Upper lobe of left lung (tissue), 6 donors: ENCODE results near the gene POFUT2. TPM values are rescaled to one million over a fixed set of nuclear protein-coding genes. Genes with fewer than 3 reads are reported as not detected.

ENCODE experiments used
- ATAC-seq, 2 donors: fragments of 200-7000 bp; cut with Tn5 transposase; one replicate each; pipeline ENCODE4 v1.9.1; 2022; ENCODE audit warnings: mild to moderate bottlenecking in 2 of 2, moderate library complexity in 2 of 2; ENCODE audit not compliant: low FRiP score in 2 of 2
- DNase-seq, 2 donors: peaks; one replicate each; pipeline ENCODE4 v3.0.0-alpha.2; 2019 to 2020
- H3K27ac ChIP-seq, 4 donors: fragments of 200-600 bp; sonication (generic); one replicate each; pipeline ENCODE4 v1.5.1; 2016 to 2019
- H3K27me3 ChIP-seq, 4 donors: fragments of 200-600 bp; sonication (generic); one replicate each; pipeline ENCODE4 v1.5.1; 2017 to 2019
- H3K36me3 ChIP-seq, 4 donors: fragments of 200-600 bp; sonication (generic); one replicate each; pipeline ENCODE4 v1.5.1; 2016 to 2019
- H3K4me1 ChIP-seq, 4 donors: fragments of 200-600 bp; sonication (generic); one replicate each; pipeline ENCODE4 v1.5.1; 2018 to 2019
- H3K4me3 ChIP-seq, 4 donors: fragments of 200-600 bp; sonication (generic); one replicate each; pipeline ENCODE4 v1.5.1; 2017 to 2019; ENCODE audit warnings: mild to moderate bottlenecking in 2 of 4, moderate library complexity in 1 of 4
- H3K9me3 ChIP-seq, 4 donors: fragments of 200-600 bp; sonication (generic); one replicate each; pipeline ENCODE4 v1.5.1; 2018 to 2019
- EP300 ChIP-seq, 4 donors: sonication (generic); formaldehyde crosslinking; IDR thresholded peaks; one replicate each; pipeline ENCODE4 v1.5.1; 2017; ENCODE audit warnings: antibody characterized with exemption in 4 of 4, control low read depth in 2 of 4
- POLR2A ChIP-seq, 4 donors: fragments of 450-650 bp; IDR thresholded peaks; one replicate each; pipeline ENCODE4 v1.5.1; 2016 to 2017; ENCODE audit warnings: antibody characterized with exemption in 4 of 4, mild to moderate bottlenecking in 2 of 4
- POLR2AphosphoS5 ChIP-seq, 2 donors: sonication (generic); formaldehyde crosslinking; IDR thresholded peaks; one replicate each; pipeline ENCODE4 v1.5.1; 2017; ENCODE audit warnings: antibody characterized with exemption in 2 of 2
- WGBS, 2 donors: methylation state at CpG; one replicate each; pipeline ENCODE4 v1.1.5; 2017 to 2018; 5-methylcytosine and 5-hydroxymethylcytosine counted together
- total RNA-seq, 6 donors: library from RNA; depleted of rRNA in 4 of 6; stranded (reverse); fragments of >200 nt in 4 of 6; gene quantifications; one replicate each; pipeline versions ENCODE4 v1.1.0 to v1.2.1, GENCODE V29; 2016 to 2021
- TF ChIP-seq, protein P1 (sequence below), 6 experiments: fragments of 450-650 bp in 4 of 6; fragments of 200-600 bp in 2 of 6; sonication (generic) in 2 of 6; IDR thresholded peaks; one replicate each; pipeline ENCODE4 v1.5.1; 2016 to 2019; ENCODE audit warnings: antibody characterized with exemption in 6 of 6
- donor health status: DM: no; HTN: no; CAD: no; lungs with moderate emphysema.
- donor health status: DM: no; HTN: yes; CAD: no; lungs with severe emphysema.

POFUT2 gene
- total RNA-seq, 6 donors from 2014 or later, result 19.9 to 89.1 (median 32.5) TPM

DNA sequence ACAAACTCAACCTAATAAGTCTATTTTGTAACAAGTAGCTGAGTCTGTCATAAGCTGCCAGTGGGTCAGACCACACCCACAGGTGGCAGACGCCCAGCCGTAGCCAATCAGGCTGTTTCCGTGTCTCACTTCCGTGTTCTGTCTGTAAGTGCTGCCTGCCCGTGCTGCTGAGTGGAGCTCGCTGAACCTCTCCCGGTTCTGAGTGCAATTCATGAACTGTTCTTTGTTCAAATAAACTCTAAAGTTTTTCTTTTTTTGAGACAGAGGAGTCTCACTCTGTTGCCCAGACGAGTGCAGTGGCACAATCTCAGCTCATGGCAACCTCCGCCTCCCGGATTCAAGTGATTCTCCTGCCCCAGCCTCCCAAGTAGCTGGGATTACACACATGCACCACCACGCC is 25.1 kb downstream of the POFUT2 start:
- TF ChIP-seq POLR2AphosphoS5 (IDR thresholded peaks at IDR 0.05) (no peak), POLR2A (IDR thresholded peaks at IDR 0.05) (no peak), EP300 (IDR thresholded peaks at IDR 0.05) (no peak)
- TF ChIP-seq, protein P1, sequence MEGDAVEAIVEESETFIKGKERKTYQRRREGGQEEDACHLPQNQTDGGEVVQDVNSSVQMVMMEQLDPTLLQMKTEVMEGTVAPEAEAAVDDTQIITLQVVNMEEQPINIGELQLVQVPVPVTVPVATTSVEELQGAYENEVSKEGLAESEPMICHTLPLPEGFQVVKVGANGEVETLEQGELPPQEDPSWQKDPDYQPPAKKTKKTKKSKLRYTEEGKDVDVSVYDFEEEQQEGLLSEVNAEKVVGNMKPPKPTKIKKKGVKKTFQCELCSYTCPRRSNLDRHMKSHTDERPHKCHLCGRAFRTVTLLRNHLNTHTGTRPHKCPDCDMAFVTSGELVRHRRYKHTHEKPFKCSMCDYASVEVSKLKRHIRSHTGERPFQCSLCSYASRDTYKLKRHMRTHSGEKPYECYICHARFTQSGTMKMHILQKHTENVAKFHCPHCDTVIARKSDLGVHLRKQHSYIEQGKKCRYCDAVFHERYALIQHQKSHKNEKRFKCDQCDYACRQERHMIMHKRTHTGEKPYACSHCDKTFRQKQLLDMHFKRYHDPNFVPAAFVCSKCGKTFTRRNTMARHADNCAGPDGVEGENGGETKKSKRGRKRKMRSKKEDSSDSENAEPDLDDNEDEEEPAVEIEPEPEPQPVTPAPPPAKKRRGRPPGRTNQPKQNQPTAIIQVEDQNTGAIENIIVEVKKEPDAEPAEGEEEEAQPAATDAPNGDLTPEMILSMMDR (IDR thresholded peaks at IDR 0.05), result no peak
- ATAC-seq (no peak), DNase-seq (peak in 1 of 2 donors; percentile 42)
- Histone ChIP-seq H3K4me3 (no peak overlapping the region), H3K4me1 (peaks cover 0 to under 1% (median 0%) of the 10 kb centered on the region in 4 donors), H3K27ac (no peak overlapping the region), H3K27me3 (no peaks in the 10 kb centered on the region), H3K36me3 (peaks cover 18 to 49% (median 43%) of the 10 kb centered on the region in 4 donors), H3K9me3 (no peaks in the 10 kb centered on the region)
- WGBS, 2 donors, result 85 to 90% methylated on average over 11 of the region's 11 CpGs

DNA sequence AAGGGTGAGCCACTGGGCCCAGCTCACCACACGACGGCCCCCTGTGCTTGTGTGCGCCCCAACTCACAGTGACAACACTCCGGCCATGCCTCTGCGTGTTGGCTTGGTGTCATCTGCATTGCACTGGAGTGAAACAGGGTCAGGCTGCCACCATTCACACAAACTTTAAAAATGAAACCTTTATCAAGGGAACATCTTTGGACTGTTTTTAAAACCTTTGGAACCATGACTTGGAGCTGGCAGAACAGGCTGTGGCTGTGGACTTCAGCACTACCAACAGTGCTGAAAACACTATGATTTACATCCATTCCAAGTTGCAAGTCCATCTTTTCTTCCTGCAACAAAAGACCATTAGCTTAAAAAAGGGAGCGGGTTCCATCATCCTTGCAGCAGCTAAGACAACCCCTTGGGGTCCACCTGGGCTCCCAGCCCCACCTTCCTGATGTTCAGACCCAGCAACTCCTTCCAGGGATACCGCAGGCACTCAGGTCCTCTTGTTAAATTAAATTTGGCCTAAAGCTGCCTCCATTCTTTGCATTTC is 25.6 kb downstream of the POFUT2 start:
- H3K27me3 ChIP-seq, result no peaks in the 10 kb centered on the region
- no peaks in the 10 kb centered on the region for H3K9me3 ChIP-seq
- H3K36me3 ChIP-seq, result peaks cover 18 to 44% (median 38%) of the 10 kb centered on the region in 4 donors
- no peak overlapping the region for H3K27ac ChIP-seq
- TF ChIP-seq POLR2A (IDR thresholded peaks at IDR 0.05) (no peak), EP300 (IDR thresholded peaks at IDR 0.05) (no peak), POLR2AphosphoS5 (IDR thresholded peaks at IDR 0.05) (no peak)
- TF ChIP-seq, protein P1 (IDR thresholded peaks at IDR 0.05), result no peak
- 89 to 94% methylated on average over 7 of the region's 7 CpGs for WGBS, 2 donors
- no peak overlapping the region for H3K4me3 ChIP-seq
- DNase-seq (no peak), ATAC-seq (no peak)
- peaks cover 0 to 6% (median under 1%) of the 10 kb centered on the region in 4 donors for H3K4me1 ChIP-seq

DNA sequence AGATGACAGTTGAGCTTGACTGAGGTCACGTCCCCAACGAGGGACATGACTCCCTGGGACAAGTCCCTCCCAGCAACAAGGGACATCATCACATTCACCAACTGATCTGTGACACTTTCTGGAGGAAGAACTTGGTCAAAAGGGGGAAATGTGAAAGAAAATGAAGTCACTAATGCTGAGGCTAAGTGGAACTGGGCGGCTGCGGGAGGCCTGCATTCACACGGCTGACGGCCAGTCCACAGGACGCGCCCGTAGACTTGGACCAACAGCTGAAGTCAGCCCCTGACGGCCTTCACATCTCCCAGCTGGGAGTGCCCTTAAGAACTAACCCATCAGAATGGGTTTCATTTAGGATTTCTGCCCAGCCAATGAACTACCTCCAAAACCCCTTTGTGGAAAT is 26.6 kb downstream of the POFUT2 start:
- WGBS, 2 donors, result 92 to 94% methylated on average over 10 of the region's 10 CpGs
- ATAC-seq (no peak), DNase-seq (no peak)
- Histone ChIP-seq H3K4me1 (peaks cover 0 to 16% (median 2%) of the 10 kb centered on the region in 4 donors), H3K27ac (no peak overlapping the region), H3K9me3 (no peaks in the 10 kb centered on the region), H3K4me3 (no peak overlapping the region), H3K36me3 (peaks cover 16 to 34% (median 28%) of the 10 kb centered on the region in 4 donors), H3K27me3 (peaks cover 0 to 3% (median 0%) of the 10 kb centered on the region in 4 donors)
- TF ChIP-seq, protein P1 (IDR thresholded peaks at IDR 0.05), result no peak
- no peak for TF ChIP-seq EP300 (IDR thresholded peaks at IDR 0.05)
- no peak for TF ChIP-seq POLR2AphosphoS5 (IDR thresholded peaks at IDR 0.05)
- TF ChIP-seq POLR2A (IDR thresholded peaks at IDR 0.05), result no peak

DNA sequence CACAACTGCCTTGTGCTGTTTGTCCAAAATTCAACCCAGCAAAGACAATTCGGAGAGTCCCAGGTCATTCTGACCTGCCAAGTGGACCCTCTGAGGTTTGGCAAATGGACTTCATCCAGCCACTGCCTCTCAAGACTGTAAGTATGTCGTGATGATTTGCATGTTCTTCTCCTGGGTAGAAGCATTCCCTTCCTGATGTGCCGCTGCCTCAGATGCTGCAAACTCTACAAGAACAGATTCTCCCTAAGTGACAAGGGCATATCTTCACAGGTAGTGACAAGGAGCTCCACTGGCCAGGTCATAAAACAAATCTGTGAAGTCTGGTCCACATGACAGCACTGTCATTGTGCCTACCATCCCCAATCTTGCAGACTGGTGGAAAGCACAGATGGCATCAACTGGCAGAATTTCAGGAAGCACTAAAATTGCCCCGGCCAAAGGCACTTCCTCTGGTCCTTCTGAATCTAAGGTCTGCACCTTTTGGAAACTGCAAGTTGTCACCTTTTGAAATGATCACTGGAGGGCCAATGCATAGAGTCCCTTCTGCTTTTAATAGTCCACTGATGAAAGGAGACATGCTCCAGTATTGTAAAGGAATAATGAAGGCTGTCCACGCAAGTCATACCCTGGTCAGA is 27.4 kb downstream of the POFUT2 start:
- peaks cover 0 to 3% (median 0%) of the 10 kb centered on the region in 4 donors for H3K27me3 ChIP-seq
- no peak overlapping the region for H3K4me3 ChIP-seq
- peaks cover 0 to 17% (median 2%) of the 10 kb centered on the region in 4 donors for H3K4me1 ChIP-seq
- ATAC-seq (no peak), DNase-seq (no peak)
- TF ChIP-seq, protein P1 (IDR thresholded peaks at IDR 0.05), result no peak
- TF ChIP-seq POLR2AphosphoS5 (IDR thresholded peaks at IDR 0.05), result no peak
- no peak for TF ChIP-seq EP300 (IDR thresholded peaks at IDR 0.05)
- TF ChIP-seq POLR2A (IDR thresholded peaks at IDR 0.05), result no peak
- H3K9me3 ChIP-seq, result no peaks in the 10 kb centered on the region
- WGBS, 2 donors, result 62 to 82% methylated on average over 5 of the region's 5 CpGs
- no peak overlapping the region for H3K27ac ChIP-seq
- peaks cover 10 to 26% (median 20%) of the 10 kb centered on the region in 4 donors for H3K36me3 ChIP-seq
